Measurements from ENCODE around the gene BIRC3. TPM values are rescaled to one million over a fixed set of nuclear protein-coding genes. Genes with fewer than 3 reads are reported as not detected.

The BIRC3 gene
- polyA plus RNA-seq, 2 of the 4 experiments (the other 2 are of a cell fraction), result 11.3 to 17.5 TPM

DNA sequence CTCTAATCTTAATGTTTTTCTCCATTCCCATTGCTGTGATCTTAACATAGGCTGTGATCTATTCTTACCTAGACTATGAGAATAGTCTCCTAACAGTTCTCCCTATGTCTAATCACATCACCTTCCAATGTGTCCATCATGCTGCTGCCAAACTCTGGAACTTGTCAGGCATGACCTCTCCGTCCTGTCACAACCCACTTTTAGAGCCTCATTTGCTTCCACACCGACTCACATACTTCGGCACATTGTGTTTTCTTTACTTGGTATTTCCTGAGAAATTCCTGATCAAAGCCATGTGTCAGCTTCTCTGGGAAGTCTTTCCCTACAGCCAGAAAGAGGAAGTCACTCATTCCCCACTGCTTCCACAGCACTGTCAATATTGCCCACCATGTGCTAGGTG is 40.5 kb upstream of the BIRC3 start:
- ChIA-PET POLR2A (no interaction called here), CTCF (interaction anchor here (1.5 kb wide), 1 partner anchor 11 kb away, joined by 8 read pairs; no protein-coding TSS in a partner anchor)
- H3K4me3 ChIP-seq, result no peak overlapping the region
- no peak for TF ChIP-seq KDM5A (IDR thresholded peaks at IDR 0.05)
- no peak for DNase-seq (ENCODE audit: low read depth in 1 of 2, low spot score in 1 of 2)
- WGBS (ENCODE audit: missing lambda C conversion rate), result 91% methylated on average over 3 of the region's 3 CpGs
- ATAC-seq, result no peak
- no peak overlapping the region for H3K27ac ChIP-seq
- peaks cover 12% of the 10 kb centered on the region; the same call in 1 of the 3 replicates for H3K4me1 ChIP-seq
- FAIRE-seq, result no peak
- H3K4me2 ChIP-seq, result no peak overlapping the region
- no peaks in the 10 kb centered on the region for H3K9me3 ChIP-seq

DNA sequence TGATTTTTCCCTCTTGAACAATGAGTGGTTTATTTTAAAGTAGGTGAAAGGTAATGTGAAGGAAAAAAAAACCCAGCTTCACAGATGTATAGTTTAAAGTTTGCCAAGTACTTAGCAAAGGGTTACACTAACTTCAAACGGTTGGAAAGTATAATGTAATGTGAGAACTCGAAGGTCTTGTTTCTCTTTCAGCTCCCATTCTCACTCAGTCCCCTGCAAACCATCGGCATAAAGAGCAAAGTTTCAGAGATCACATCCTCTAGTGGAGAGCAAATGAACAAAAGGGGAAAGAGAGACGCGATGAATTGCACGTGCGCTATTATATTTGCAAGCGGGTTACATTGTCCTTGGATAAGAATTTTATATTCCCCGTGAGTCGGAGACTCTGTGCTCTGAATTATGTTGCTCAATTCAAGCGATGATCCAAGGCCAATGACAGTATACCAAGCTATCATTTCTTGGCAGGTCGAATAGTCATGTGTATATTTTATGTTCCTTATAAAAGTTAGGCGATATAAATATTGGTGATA is 37.6 kb upstream of the BIRC3 start:
- H3K4me3 ChIP-seq, result 0 out of 3 replicates have a peak overlapping the region, but pooled peaks have one; percentile 15
- H3K9me3 ChIP-seq, result no peaks in the 10 kb centered on the region
- ChIA-PET POLR2A (no interaction called here), CTCF (interaction anchor here (0.6 to 2.6 kb wide), 12 partner anchors 9 to 420 kb away, joined by 3 to 10 read pairs (median 4); no protein-coding TSS in a partner anchor)
- WGBS (ENCODE audit: missing lambda C conversion rate), result 6% methylated on average over 13 of the region's 13 CpGs
- ATAC-seq (peak; percentile 68 to 76; a peak in 5 of 6 replicates), FAIRE-seq (no peak), DNase-seq (ENCODE audit: low read depth in 1 of 2, low spot score in 1 of 2) (peak in 1 of 2 experiments; percentile 9)
- peak overlapping the region; percentile 71 for H3K4me2 ChIP-seq
- 0 out of 3 replicates have a peak, but pooled peaks have one; percentile 8 for TF ChIP-seq SMC3 (IDR thresholded peaks at IDR 0.05)
- TF ChIP-seq, protein P1, sequence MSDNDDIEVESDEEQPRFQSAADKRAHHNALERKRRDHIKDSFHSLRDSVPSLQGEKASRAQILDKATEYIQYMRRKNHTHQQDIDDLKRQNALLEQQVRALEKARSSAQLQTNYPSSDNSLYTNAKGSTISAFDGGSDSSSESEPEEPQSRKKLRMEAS (IDR thresholded peaks at IDR 0.05), result peak; percentile 41; the same call in 1 of the 2 replicates
- no peak; a peak in 3 of 5 replicates for TF ChIP-seq RAD21 (conservative IDR thresholded peaks at IDR 0.05 in 1 of 2, IDR thresholded peaks at IDR 0.05 in 1 of 2)
- H3K27ac ChIP-seq, result peak overlapping the region; percentile 23 to 67; a peak in 3 of 6 replicates
- peaks cover 12% of the 10 kb centered on the region; the same call in 1 of the 3 replicates for H3K4me1 ChIP-seq

DNA sequence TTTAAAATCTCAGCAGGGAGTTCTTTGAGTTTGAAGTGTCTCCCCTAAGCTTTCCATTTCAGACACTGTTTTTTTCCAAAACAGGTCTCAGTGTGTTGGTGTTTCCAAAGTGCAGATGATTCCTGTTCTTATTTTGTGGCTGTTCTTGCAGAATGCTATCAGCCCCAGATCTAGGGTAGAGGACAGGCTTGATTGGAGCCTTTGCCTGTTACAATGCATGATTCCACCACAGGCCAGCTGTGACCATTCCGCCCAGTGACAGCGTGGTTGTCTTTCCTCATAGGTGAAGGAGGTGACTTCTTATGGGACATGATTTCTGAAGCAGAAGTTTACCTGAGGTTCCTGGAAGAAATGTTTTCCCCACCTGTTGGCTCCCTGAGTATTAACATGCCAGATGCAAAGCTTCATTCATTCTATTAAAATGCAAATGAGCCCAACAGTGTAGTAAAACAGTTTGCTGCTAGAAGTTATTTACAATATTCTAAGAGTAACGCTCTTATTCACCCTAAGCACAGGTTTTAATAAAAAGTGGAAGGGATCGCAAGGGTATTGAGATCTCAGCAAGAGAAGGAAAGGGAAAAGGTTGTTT is 36.9 kb upstream of the BIRC3 start:
- peaks cover 12% of the 10 kb centered on the region; the same call in 1 of the 3 replicates for H3K4me1 ChIP-seq
- CTCF ChIA-PET, result interaction anchor here (0.6 to 1.6 kb wide), 9 partner anchors 8 to 420 kb away, joined by 3 to 7 read pairs (median 4); no protein-coding TSS in a partner anchor
- H3K27ac ChIP-seq, result no peak overlapping the region; a peak in 1 of 6 replicates
- DNase-seq (ENCODE audit: low read depth in 1 of 2, low spot score in 1 of 2) (no peak), FAIRE-seq (no peak), ATAC-seq (peak; percentile 50 to 62; a peak in 4 of 6 replicates)
- POLR2A ChIA-PET, result no interaction called here
- TF ChIP-seq, protein P2, sequence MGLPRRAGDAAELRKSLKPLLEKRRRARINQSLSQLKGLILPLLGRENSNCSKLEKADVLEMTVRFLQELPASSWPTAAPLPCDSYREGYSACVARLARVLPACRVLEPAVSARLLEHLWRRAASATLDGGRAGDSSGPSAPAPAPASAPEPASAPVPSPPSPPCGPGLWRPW (IDR thresholded peaks at IDR 0.05), result no peak
- TF ChIP-seq CEBPB (IDR thresholded peaks at IDR 0.05) (no peak), ZC3H11A (IDR thresholded peaks at IDR 0.05) (no peak), JUN (IDR thresholded peaks at IDR 0.05) (no peak)
- H3K4me3 ChIP-seq, result no peak overlapping the region
- H3K4me2 ChIP-seq, result peak overlapping the region; percentile 71
- 85% methylated on average over 4 of the region's 4 CpGs for WGBS (ENCODE audit: missing lambda C conversion rate)
- H3K9me3 ChIP-seq, result no peaks in the 10 kb centered on the region

DNA sequence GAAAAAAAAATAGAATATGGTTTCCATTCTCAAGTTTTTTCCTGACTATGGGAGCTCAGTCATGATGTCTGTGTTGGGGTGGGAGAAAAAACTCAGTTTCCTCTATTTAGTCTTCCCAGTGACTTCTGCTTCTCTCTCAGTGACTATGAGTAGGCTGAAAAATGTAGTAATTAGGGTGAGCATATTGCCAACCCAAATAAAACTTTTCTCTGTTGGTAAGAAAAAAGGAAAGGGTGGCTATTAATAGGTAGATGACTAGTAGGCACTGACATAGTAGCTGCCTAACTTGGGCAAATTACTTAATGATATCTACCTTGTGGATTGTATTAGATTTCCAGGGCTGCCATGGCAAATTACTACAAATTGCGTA is 34.2 kb upstream of the BIRC3 start:
- ChIA-PET CTCF (interaction anchor here (0.5 to 1.6 kb wide), 10 partner anchors 9 to 421 kb away, joined by 3 to 6 read pairs (median 3); no protein-coding TSS in a partner anchor), POLR2A (no interaction called here)
- Histone ChIP-seq H3K4me2 (no peak overlapping the region), H3K9me3 (no peaks in the 10 kb centered on the region), H3K27ac (no peak overlapping the region), H3K4me3 (no peak overlapping the region), H3K4me1 (peaks cover 16% of the 10 kb centered on the region; the same call in 2 of the 3 replicates)
- DNase-seq (ENCODE audit: low read depth in 1 of 2, low spot score in 1 of 2) (no peak), ATAC-seq (no peak), FAIRE-seq (no peak)
- TF ChIP-seq CBX8 (IDR thresholded peaks at IDR 0.05) (no peak), SMC3 (IDR thresholded peaks at IDR 0.05) (no peak), NFE2L2 (conservative IDR thresholded peaks at IDR 0.05; ENCODE audit: low read length) (no peak), FOXS1 (CRISPR knock-in tag; IDR thresholded peaks at IDR 0.05) (no peak), CEBPB (IDR thresholded peaks at IDR 0.05) (no peak), HDAC2 (IDR thresholded peaks at IDR 0.05) (no peak), SREBF2 (IDR thresholded peaks at IDR 0.05) (no peak), MAZ (IDR thresholded peaks at IDR 0.05; ENCODE audit: borderline replicate concordance, low read depth, low read length) (no peak), ZC3H11A (IDR thresholded peaks at IDR 0.05) (no peak), GATA3 (IDR thresholded peaks at IDR 0.05; ENCODE audit: borderline replicate concordance) (no peak)
- TF ChIP-seq, protein P3, sequence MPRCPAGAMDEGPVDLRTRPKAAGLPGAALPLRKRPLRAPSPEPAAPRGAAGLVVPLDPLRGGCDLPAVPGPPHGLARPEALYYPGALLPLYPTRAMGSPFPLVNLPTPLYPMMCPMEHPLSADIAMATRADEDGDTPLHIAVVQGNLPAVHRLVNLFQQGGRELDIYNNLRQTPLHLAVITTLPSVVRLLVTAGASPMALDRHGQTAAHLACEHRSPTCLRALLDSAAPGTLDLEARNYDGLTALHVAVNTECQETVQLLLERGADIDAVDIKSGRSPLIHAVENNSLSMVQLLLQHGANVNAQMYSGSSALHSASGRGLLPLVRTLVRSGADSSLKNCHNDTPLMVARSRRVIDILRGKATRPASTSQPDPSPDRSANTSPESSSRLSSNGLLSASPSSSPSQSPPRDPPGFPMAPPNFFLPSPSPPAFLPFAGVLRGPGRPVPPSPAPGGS (IDR thresholded peaks at IDR 0.05), result no peak
- 96% methylated on average over 1 of the region's 1 CpG for WGBS (ENCODE audit: missing lambda C conversion rate)
